ENCODE measurements around the gene CXXC4.

The CXXC4 gene

DNA sequence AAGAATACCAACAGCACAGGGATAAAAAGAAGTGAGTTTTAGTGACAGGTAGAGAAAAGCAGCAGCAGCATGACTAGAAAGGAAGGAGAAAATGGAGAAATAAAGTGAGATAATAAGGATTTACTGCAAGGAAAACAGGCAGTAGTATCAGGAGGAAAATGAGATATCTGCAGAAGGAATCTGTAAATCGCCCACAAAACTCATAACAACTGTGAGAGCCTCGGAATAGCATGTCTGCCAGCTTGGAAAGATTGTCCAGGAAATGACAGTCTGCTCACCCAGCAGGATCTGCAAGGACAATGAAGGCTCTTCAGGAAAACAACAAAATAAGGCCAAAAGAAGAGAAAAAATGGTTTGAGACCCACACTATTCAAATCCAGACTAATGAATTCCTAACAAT, 47.4 kb downstream of the CXXC4 start:
- TF ChIP-seq, protein P1, sequence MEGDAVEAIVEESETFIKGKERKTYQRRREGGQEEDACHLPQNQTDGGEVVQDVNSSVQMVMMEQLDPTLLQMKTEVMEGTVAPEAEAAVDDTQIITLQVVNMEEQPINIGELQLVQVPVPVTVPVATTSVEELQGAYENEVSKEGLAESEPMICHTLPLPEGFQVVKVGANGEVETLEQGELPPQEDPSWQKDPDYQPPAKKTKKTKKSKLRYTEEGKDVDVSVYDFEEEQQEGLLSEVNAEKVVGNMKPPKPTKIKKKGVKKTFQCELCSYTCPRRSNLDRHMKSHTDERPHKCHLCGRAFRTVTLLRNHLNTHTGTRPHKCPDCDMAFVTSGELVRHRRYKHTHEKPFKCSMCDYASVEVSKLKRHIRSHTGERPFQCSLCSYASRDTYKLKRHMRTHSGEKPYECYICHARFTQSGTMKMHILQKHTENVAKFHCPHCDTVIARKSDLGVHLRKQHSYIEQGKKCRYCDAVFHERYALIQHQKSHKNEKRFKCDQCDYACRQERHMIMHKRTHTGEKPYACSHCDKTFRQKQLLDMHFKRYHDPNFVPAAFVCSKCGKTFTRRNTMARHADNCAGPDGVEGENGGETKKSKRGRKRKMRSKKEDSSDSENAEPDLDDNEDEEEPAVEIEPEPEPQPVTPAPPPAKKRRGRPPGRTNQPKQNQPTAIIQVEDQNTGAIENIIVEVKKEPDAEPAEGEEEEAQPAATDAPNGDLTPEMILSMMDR (IDR thresholded peaks at IDR 0.05; ENCODE audit: low read depth, low read length) = no peak
- no peak for DNase-seq (ENCODE audit: extremely low read depth, low read depth)

DNA sequence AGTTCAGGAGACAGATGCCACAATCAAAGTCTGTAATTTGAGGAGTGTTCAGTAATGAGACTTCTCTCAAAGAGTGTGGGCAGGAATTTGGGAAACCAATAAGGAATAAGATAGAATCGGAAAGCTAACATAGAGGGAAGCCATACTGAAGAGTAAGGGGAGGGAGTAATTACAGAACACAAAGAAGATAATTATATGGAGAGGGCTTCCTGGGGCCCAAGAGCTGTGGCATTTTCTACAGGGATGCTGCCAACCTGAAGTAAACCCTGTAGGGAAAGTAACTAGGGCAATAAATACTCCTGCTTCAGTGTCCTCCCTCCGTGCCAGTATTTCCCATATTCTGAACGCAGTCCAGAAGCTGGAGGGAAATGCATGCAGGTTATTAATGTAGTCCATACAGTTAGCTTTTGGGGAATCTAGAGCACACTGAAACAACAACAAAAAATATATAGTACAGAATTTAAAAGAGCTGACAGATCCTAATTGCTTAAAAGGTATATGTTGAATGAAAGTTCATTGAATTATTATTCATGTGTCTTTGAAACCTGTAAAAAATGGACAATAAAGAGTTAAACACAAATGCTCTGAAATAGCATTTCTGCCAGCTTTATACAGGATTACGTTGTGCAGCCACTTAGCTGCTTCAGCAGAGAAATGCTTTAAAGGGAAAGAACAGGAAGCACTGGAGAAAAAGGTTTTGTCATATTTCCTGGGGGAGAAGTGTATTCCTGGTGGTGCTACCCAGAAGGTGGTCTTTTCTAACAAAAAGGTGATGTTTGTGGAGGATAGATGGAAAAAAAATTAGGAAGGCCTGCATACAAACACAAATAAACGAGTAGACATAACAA, 48.0 kb downstream of the CXXC4 start:
- TF ChIP-seq, protein P1 (IDR thresholded peaks at IDR 0.05; ENCODE audit: low read depth, low read length) = no peak
- no peak for DNase-seq (ENCODE audit: extremely low read depth, low read depth)

- DNase-seq (ENCODE audit: extremely low read depth, low read depth) = no peak
- TF ChIP-seq, protein P1 (IDR thresholded peaks at IDR 0.05; ENCODE audit: low read depth, low read length) = no peak
These were observed 50.0 kb downstream of the CXXC4 start for GRCh38 chr4:104444685-104445084.

DNA sequence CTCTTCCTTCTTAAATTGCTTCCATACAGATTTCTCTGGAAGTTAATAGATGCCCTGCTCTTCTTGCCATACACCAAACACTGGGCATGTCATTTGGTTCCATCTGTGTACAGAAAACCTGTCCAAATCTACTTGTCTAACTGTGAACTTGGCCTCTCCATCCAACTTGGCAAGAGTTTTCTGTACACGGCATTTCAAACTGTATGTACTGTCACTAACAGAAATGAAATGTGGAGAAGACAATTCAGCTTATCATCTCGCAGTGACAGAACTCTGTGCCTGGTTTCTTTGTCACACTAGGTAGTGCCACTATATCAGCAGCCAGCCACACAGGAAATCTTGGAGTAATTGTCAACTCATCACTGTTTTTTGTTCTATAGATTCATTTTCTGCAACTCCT, 58.2 kb downstream of the CXXC4 start:
- TF ChIP-seq, protein P1 (IDR thresholded peaks at IDR 0.05; ENCODE audit: low read depth, low read length) = no peak
- no peak for DNase-seq (ENCODE audit: extremely low read depth, low read depth)

GRCh38 chr4:104429150-104429741, 65.4 kb downstream of the CXXC4 start:
- TF ChIP-seq, protein P1 (IDR thresholded peaks at IDR 0.05; ENCODE audit: low read depth, low read length) = no peak
- no peak for DNase-seq (ENCODE audit: extremely low read depth, low read depth)

DNA sequence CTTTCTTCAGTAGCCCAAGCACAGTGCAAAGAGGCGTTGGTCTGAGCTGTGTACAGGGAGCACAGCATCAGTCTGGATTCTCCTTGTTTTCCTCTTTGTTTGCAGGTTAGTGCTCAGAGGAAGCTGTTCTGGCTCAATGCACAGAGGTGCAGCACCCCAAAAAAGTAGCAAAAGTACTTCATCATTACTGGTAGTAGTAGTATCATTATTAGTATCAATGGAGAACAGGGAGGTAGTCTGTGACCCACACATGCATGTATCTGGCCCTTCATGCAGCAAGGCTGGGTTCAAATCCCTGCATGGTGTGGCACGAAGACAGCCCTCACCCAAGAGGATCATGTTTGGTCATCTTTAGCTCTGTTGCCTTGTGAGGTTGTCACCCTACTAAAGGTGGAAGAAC, 68.7 kb downstream of the CXXC4 start:
- no peak for DNase-seq (ENCODE audit: extremely low read depth, low read depth)
- TF ChIP-seq, protein P1 (IDR thresholded peaks at IDR 0.05; ENCODE audit: low read depth, low read length) = no peak

GRCh38 chr4:104424989-104425388, 69.7 kb downstream of the CXXC4 start:
- no peak for DNase-seq (ENCODE audit: extremely low read depth, low read depth)
- TF ChIP-seq, protein P1 (IDR thresholded peaks at IDR 0.05; ENCODE audit: low read depth, low read length) = no peak

All from AG09319 (cell line).